GM18868 (cell line): Measurements from ENCODE around the gene HLA-DMB.

Experiments used
- ATAC-seq: cut with Tn5 transposase; IDR thresholded peaks from one replicate; pipeline ENCODE4 v1.9.1; 2021; ENCODE audit warnings: mild to moderate bottlenecking, moderate library complexity; ENCODE audit not compliant: unreplicated experiment

The HLA-DMB gene

DNA sequence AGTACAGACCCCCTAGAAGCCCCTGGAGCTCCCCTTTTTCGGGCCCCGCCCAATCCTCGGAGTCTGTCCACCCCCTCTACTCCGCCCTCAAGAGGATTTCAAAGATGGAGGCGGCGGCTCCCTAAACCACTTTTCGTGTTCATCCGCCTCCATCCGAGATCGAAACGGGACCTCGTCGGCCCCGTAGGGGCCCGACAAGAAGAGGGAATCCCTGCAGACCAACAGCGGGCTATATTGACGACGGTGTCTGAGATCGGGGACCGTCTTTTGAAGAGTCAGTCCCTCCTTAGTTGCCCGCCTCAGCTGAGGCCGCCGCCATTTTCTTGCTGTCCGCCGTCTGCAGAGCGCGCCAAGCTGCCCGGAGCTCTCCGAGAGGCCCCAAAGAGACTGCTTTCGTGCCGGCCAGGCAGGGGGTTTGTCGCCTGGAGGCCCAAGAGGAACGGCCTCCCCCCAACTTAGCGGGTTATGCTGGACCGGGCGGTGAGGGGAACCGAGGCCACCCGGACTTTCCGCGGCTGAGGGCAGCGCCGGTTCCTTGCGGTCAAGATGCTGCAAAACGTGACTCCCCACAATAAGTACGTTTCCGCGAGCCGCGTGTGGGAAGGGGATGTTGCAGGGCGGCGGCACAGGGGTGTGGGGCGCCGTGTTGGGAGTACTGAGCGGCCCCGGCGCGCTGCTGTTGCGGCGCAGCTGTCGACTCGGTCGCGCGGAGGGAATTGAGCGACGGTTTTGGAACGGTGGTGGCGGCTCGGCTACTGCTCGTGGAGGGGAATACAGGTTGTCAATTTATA lies 31.7 kb upstream of the HLA-DMB start:
- ATAC-seq = no peak

DNA sequence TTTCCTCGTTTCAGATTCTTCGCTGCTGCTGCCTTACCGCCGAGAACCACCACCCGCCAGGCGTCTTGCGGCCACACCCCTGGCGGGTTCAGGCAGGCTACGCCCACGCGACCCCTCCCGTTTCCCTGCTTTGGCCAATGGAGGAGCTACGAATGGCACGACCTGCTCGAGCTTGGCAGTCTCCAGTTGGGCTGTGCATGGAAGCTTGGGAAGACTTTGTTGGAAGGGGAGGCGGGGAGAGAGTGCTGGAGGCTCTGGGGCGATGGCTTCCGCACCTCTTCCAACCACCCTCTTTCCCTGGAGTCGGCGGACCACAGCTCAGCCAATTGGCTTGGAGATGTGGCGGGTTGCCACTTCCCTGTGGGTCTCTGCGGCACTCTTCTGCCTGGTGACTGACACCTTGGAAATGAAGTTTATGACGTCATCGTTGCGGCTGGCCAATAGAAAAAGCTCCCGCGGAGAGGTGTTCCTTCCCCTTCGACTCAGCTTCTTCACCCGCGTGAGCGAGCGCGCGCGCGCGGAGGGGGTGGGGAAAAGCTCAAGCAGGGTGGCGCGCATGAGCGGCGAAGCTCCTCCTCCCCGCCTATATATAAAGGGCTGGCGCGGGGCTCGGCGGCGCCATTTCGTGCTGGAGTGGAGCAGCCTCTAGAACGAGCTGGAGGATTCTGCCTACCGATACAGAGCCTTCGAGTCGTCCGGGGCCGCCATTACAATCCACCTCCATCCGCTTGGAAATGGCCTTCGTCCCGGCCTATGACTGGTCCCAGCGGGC lies 30.9 kb upstream of the HLA-DMB start:
- peak; percentile 50 for ATAC-seq

GRCh38 chr6:32971242-32971580 lies 30.4 kb upstream of the HLA-DMB start:
- ATAC-seq = no peak

GRCh38 chr6:32970413-32971241 lies 29.8 kb upstream of the HLA-DMB start:
- no peak for ATAC-seq

DNA sequence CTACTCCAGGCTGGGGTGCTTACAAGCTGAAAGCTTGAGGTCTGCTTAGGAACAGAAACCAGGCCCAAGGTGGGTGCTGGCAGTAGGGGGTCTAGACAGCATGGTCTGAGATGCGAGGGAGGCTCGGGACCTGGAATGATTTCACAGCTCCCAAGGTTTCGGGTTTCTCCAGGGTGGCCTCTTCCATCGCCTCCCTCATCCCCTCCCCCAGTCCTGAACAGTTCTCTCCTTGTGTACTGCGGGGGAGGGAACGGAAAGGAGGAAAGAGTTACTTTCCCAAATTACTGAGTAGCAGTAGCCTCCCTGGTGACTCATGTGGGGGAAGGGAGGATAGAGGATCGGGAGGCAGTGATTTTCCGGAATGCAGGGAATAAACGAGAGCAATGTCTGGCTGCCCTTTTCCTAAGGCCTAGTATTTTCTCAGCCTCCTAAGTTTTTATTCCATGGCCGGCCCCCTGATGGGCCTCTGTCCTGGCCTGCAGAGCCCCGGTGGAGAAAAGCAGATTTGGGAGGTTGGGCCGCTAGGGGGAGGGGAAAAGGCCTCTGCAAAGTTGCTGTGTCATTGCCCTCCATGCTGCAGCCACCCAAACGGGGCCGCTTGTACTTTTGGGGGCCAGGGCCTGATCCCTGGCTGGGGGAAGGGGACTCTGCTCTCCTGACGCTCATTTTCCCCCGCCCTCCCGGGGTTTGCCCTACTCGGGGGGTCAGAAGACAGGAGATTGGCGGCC lies 29.0 kb upstream of the HLA-DMB start:
- no peak for ATAC-seq

DNA sequence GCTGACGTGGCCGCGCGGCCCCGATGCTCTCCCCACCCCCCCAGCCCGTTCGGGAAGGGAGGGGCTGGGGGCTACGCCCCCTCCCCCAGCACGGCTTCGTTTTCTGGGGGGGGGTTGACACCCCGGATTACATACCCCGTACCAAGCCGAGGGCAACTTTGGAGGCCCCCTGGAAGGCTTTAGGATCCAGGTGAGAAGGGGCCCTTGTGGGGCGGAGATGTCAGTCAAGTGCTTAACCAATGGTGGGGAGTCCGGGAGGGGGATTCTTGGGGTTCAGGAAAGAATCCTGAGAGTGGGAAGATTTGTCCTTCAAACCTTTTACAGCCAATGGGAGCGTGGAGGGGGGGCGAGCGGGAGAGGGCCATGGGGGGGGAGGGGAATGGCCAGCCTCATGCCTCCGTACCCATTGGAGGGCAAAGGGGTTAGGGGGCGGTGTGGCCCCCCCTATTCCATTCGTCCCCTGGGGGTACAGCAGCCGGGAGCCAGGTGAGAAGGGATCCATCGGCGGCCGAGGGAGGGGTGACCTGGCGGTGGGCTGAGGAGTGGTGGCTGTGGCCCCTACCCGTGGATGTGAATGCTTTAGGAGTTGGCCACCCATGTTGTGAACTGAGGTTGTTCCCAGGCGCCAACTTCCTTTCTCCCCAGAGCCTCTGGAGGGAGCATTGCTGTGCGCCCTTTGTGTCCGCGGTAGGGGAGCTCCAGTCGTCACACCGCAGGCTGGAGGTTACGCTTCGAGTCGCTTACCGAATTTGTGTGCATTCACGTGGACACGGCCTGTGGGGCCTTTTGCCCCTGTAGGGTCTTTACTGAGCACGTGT lies 28.2 kb upstream of the HLA-DMB start:
- no peak for ATAC-seq

- ATAC-seq = peak; percentile 25
These were observed 27.5 kb upstream of the HLA-DMB start, which contains the start of gene BRD2 for GRCh38 chr6:32968093-32968866. BRD2 (plus strand) TSS chr6:32968594; CDS start chr6:32972899, 4,305 bp downstream.

GRCh38 chr6:32967151-32968091 lies 26.6 kb upstream of the HLA-DMB start:
- ATAC-seq = no peak

- no peak for ATAC-seq
These were observed 23.9 kb upstream of the HLA-DMB start for GRCh38 chr6:32964776-32965175.

DNA sequence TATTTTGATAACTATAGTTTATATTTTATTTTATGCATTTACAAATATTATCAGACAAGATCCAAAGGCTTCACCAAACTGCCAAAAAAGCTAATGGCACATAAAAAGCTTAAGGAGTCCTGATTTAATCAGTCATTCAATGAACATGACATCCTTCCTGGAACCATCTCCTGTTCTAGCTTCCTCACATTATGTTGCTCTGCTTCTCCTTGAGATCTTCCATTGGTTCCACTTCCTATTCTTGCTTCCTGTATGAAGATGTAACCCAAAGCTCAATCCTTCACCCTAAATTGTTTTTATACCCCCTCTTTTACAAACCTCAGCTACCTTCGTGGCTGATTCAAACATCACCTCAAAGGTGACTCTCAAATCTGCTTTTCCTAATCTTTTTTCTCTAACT lies 23.0 kb upstream of the HLA-DMB start:
- ATAC-seq = no peak

GRCh38 chr6:32962213-32962826 lies 21.5 kb upstream of the HLA-DMB start:
- ATAC-seq = no peak

DNA sequence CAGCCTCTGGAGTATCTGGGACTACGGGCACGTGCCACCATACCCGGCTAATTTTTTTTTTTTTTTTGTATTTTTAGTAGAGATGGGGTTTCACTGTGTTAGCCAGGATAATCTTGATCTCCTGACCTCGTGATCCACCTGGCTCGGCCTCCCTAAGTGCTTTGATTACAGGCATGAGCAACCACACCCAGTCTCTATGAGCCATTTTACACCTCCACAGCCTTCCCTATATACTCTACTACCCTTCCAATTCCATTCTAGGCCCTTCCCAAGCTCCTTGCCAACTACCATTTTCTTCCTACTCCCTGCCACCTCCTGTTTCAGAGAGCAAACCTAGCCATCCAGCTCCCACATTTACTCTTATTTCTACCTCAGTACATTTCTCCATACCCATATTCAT lies 19.7 kb upstream of the HLA-DMB start:
- ATAC-seq = no peak

- no peak for ATAC-seq
These were observed 15.3 kb upstream of the HLA-DMB start for GRCh38 chr6:32956176-32956575.

GRCh38 chr6:32954986-32955802 lies 14.4 kb upstream of the HLA-DMB start:
- no peak for ATAC-seq

DNA sequence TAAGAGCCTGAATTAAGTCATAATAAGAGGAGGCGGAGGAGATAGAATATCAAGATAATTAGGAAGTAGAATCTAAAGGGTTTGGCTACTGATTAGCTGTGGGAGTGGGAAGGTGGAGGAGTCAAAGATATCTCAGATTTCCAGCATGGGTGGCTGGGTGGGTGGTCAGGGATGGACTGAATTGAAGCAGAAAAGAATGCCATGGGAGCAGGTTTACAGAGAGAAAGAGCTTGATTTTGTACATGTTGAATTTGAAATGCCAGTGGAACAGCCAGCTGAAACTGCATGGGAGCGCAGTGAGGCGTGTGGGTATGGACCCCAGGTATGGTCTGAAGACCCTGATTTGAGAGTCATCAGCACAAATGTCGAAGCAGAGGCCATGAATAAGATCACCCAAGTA lies 13.4 kb upstream of the HLA-DMB start:
- no peak for ATAC-seq

DNA sequence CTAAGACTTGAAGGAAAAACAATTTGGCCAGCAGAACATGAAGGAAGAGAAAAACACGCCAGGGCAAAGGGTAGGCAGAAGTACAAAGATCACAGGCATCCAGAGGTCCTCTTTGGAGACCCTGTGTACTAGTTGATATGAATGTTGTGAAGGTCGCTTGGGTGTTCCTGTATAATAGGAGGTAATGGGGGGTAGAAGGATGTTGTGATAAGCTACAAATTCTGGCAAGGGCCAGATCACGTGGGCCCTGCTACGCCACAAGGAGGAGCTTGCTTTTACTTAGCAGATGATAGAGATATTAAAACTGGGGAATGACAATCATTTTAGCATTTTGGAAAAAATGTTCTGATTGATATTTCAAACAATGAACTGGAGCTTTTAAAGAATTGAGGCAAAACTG lies 12.9 kb upstream of the HLA-DMB start:
- no peak for ATAC-seq
